ENCODE data around the gene RYR1. TPM values are rescaled to one million over a fixed set of nuclear protein-coding genes. Genes with fewer than 3 reads are reported as not detected.

RYR1 gene
- total RNA-seq, 1 experiment from 2014 or later = 4.1 TPM

GRCh38 chr19:38614289-38614688, 180.8 kb downstream of the RYR1 start:
- DNase-seq (ENCODE audit: low read depth, low spot score) (no peak), ATAC-seq (no peak)
- peaks cover 4% of the 10 kb centered on the region for H3K79me2 ChIP-seq (ENCODE audit: insufficient read depth, low read length)
- ChIA-PET CTCF (no interaction called here), POLR2A (no interaction called here), RAD21 (ENCODE audit: low non-redundant PET in 1 of 2, low total read pairs in 2 of 2, uncharacterized antibody in 2 of 2, unreplicated experiment in 2 of 2) (no interaction called here)
- H3K9ac ChIP-seq (ENCODE audit: low read length) = no peak overlapping the region
- no peak overlapping the region for H3K4me3 ChIP-seq (replicated peaks in 1 of 2; ENCODE audit: low read depth in 1 of 2, low read length in 2 of 2)
- H3K4me2 ChIP-seq (ENCODE audit: low read length) = no peak overlapping the region
- H3K27me3 ChIP-seq (ENCODE audit: insufficient read depth, low read length) = no peaks in the 10 kb centered on the region
- H2AFZ ChIP-seq (ENCODE audit: low read depth, low read length, poor library complexity, severe bottlenecking) = no peak overlapping the region
- no peak overlapping the region for H3K27ac ChIP-seq (ENCODE audit: low read depth, low read length)
- H4K20me1 ChIP-seq (ENCODE audit: insufficient read depth) = no peaks in the 10 kb centered on the region
- no TSS peak for BruUV-seq (replicated peaks)
- intact Hi-C loops (cut with micrococcal nuclease) = no loop called here
- H3K9me3 ChIP-seq (ENCODE audit: control insufficient read depth in 1 of 2, insufficient read depth in 1 of 2, low read depth in 1 of 2, low read length in 2 of 2) = no peaks in the 10 kb centered on the region
- no peaks in the 10 kb centered on the region for H3K9me2 ChIP-seq (ENCODE audit: insufficient read depth)
- peaks cover 3 to 16% of the 10 kb centered on the region in 2 experiments; a peak in 3 of 4 replicates for H3K4me1 ChIP-seq (ENCODE audit: control insufficient read depth in 1 of 2, insufficient read depth in 2 of 2, low read length in 2 of 2)
- no peak for TF ChIP-seq CBX3 (IDR thresholded peaks at IDR 0.05; ENCODE audit: low read depth)
- no peak for TF ChIP-seq REST (IDR thresholded peaks at IDR 0.05; ENCODE audit: low read depth)
- no peak for TF ChIP-seq RAD21 (IDR thresholded peaks at IDR 0.05; ENCODE audit: low read depth)
- no peak for TF ChIP-seq SRF (IDR thresholded peaks at IDR 0.05; ENCODE audit: low read depth)
- no peak for TF ChIP-seq POLR2A (IDR thresholded peaks at IDR 0.05; ENCODE audit: borderline replicate concordance, extremely low read depth, insufficient read depth, insufficient read length)
- TF ChIP-seq SIN3A (IDR thresholded peaks at IDR 0.05; ENCODE audit: low read depth) = no peak
- no peak for TF ChIP-seq EGR1 (IDR thresholded peaks at IDR 0.05; ENCODE audit: low read depth)
- TF ChIP-seq, protein P1, sequence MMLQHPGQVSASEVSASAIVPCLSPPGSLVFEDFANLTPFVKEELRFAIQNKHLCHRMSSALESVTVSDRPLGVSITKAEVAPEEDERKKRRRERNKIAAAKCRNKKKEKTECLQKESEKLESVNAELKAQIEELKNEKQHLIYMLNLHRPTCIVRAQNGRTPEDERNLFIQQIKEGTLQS (IDR thresholded peaks at IDR 0.05) = no peak
- TF ChIP-seq, protein P2, sequence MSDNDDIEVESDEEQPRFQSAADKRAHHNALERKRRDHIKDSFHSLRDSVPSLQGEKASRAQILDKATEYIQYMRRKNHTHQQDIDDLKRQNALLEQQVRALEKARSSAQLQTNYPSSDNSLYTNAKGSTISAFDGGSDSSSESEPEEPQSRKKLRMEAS (IDR thresholded peaks at IDR 0.05) = no peak
- TF ChIP-seq, protein P3, sequence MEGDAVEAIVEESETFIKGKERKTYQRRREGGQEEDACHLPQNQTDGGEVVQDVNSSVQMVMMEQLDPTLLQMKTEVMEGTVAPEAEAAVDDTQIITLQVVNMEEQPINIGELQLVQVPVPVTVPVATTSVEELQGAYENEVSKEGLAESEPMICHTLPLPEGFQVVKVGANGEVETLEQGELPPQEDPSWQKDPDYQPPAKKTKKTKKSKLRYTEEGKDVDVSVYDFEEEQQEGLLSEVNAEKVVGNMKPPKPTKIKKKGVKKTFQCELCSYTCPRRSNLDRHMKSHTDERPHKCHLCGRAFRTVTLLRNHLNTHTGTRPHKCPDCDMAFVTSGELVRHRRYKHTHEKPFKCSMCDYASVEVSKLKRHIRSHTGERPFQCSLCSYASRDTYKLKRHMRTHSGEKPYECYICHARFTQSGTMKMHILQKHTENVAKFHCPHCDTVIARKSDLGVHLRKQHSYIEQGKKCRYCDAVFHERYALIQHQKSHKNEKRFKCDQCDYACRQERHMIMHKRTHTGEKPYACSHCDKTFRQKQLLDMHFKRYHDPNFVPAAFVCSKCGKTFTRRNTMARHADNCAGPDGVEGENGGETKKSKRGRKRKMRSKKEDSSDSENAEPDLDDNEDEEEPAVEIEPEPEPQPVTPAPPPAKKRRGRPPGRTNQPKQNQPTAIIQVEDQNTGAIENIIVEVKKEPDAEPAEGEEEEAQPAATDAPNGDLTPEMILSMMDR (IDR thresholded peaks at IDR 0.05 in 2 of 3, conservative IDR thresholded peaks at IDR 0.05 in 1 of 3; ENCODE audit: borderline replicate concordance in 1 of 3, insufficient read depth in 1 of 3, low read depth in 2 of 3, low read length in 2 of 3) = no peak
- TF ChIP-seq, protein P4, sequence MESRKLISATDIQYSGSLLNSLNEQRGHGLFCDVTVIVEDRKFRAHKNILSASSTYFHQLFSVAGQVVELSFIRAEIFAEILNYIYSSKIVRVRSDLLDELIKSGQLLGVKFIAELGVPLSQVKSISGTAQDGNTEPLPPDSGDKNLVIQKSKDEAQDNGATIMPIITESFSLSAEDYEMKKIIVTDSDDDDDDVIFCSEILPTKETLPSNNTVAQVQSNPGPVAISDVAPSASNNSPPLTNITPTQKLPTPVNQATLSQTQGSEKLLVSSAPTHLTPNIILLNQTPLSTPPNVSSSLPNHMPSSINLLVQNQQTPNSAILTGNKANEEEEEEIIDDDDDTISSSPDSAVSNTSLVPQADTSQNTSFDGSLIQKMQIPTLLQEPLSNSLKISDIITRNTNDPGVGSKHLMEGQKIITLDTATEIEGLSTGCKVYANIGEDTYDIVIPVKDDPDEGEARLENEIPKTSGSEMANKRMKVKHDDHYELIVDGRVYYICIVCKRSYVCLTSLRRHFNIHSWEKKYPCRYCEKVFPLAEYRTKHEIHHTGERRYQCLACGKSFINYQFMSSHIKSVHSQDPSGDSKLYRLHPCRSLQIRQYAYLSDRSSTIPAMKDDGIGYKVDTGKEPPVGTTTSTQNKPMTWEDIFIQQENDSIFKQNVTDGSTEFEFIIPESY (IDR thresholded peaks at IDR 0.05; ENCODE audit: extremely low read depth, insufficient replicate concordance, low read length) = no peak
- TF ChIP-seq FOSL1 (IDR thresholded peaks at IDR 0.05; ENCODE audit: low read depth) = no peak
- TF ChIP-seq YY1 (IDR thresholded peaks at IDR 0.05; ENCODE audit: extremely low read depth, insufficient replicate concordance, low read depth, low read length) = no peak
- TF ChIP-seq EZH2 (IDR thresholded peaks at IDR 0.05) = no peak
- no peak for TF ChIP-seq EZH2phosphoT487 (IDR thresholded peaks at IDR 0.05; ENCODE audit: borderline replicate concordance)
- H3K36me3 ChIP-seq (ENCODE audit: control insufficient read depth in 1 of 2, insufficient read depth in 2 of 2, low read length in 2 of 2) = no peaks in the 10 kb centered on the region

Measured in HCT116 (cell line).